Measurements from ENCODE around the gene HELZ2. TPM values are rescaled to one million over a fixed set of nuclear protein-coding genes. Genes with fewer than 3 reads are reported as not detected.

Gene HELZ2
- total RNA-seq, 1 donor from 2014 or later: 58.1 TPM

GRCh38 chr20:63541371-63541770, 32.7 kb downstream of the HELZ2 start:
- intact Hi-C loops (cut with DNase I): no loop called here

GRCh38 chr20:63540417-63541186, 33.4 kb downstream of the HELZ2 start:
- peaks cover 0 to 2% of the 10 kb centered on the region in 2 donors for H3K4me1 ChIP-seq
- H3K27ac ChIP-seq: no peak overlapping the region
- TF ChIP-seq CTCF (IDR thresholded peaks at IDR 0.05): no peak
- H3K36me3 ChIP-seq: no peaks in the 10 kb centered on the region
- H3K4me3 ChIP-seq: no peak overlapping the region
- peaks cover 8% of the 10 kb centered on the region for H3K27me3 ChIP-seq
- H3K9me3 ChIP-seq: no peaks in the 10 kb centered on the region
- DNase-seq (ENCODE audit: low spot score in 2 of 2): no peak
- intact Hi-C loops (cut with DNase I): no loop called here

More at GRCh38 chr20:63541371-63541770, 32.7 kb downstream of the HELZ2 start:
- no peaks in the 10 kb centered on the region for H3K9me3 ChIP-seq
- no peaks in the 10 kb centered on the region for H3K36me3 ChIP-seq
- no peak for DNase-seq (ENCODE audit: low spot score in 2 of 2)
- H3K27me3 ChIP-seq: peaks cover 5% of the 10 kb centered on the region
- no peak for TF ChIP-seq CTCF (IDR thresholded peaks at IDR 0.05)
- H3K27ac ChIP-seq: no peak overlapping the region
- peaks cover 0 to 2% of the 10 kb centered on the region in 2 donors for H3K4me1 ChIP-seq
- H3K4me3 ChIP-seq: no peak overlapping the region

GRCh38 chr20:63539441-63540370, 34.3 kb downstream of the HELZ2 start:
- H3K27ac ChIP-seq: no peak overlapping the region
- H3K4me3 ChIP-seq: no peak overlapping the region
- peaks cover 8% of the 10 kb centered on the region for H3K27me3 ChIP-seq
- no peak for DNase-seq (ENCODE audit: low spot score in 2 of 2)
- no peak for TF ChIP-seq CTCF (IDR thresholded peaks at IDR 0.05)
- H3K9me3 ChIP-seq: no peaks in the 10 kb centered on the region
- H3K4me1 ChIP-seq: peaks cover 0 to 2% of the 10 kb centered on the region in 2 donors
- intact Hi-C loops (cut with DNase I): loop anchor here (2.0 kb wide), 1 partner anchor 325 kb away; the partner anchor contains the start of gene TPD52L2
- no peaks in the 10 kb centered on the region for H3K36me3 ChIP-seq

GRCh38 chr20:63539092-63539430, 35.0 kb downstream of the HELZ2 start:
- DNase-seq (ENCODE audit: low spot score in 2 of 2): no peak
- H3K4me1 ChIP-seq: peaks cover 0 to 2% of the 10 kb centered on the region in 2 donors
- no peaks in the 10 kb centered on the region for H3K36me3 ChIP-seq
- no peaks in the 10 kb centered on the region for H3K9me3 ChIP-seq
- H3K27ac ChIP-seq: no peak overlapping the region
- H3K4me3 ChIP-seq: no peak overlapping the region
- TF ChIP-seq CTCF (IDR thresholded peaks at IDR 0.05): no peak
- intact Hi-C loops (cut with DNase I): loop anchor here (2.0 kb wide), 1 partner anchor 326 kb away; the partner anchor contains the start of gene TPD52L2
- H3K27me3 ChIP-seq: peaks cover 8% of the 10 kb centered on the region

- intact Hi-C loops (cut with DNase I): loop anchor here (1.0 to 2.0 kb wide), 2 partner anchors 326 to 435 kb away; partner anchors contain the start of gene TPD52L2
- Histone ChIP-seq H3K4me3 (peak overlapping the region in 1 of 2 donors; percentile 32), H3K27me3 (peaks cover 8% of the 10 kb centered on the region), H3K36me3 (no peaks in the 10 kb centered on the region), H3K4me1 (peaks cover 0 to 2% of the 10 kb centered on the region in 2 donors), H3K27ac (no peak overlapping the region), H3K9me3 (no peaks in the 10 kb centered on the region)
- no peak for TF ChIP-seq CTCF (IDR thresholded peaks at IDR 0.05)
- DNase-seq (ENCODE audit: low spot score in 2 of 2): no peak
Measured at GRCh38 chr20:63538204-63539091, 35.6 kb downstream of the HELZ2 start.

Measured in ascending aorta (tissue), 2 donors.